Endothelial cell (in vitro differentiated cells): ENCODE results near the gene MGA. TPM values are rescaled to one million over a fixed set of nuclear protein-coding genes. Genes with fewer than 3 reads are reported as not detected.

Experiments
- DNase-seq: peaks from one replicate; pipeline ENCODE4 v3.0.0; 2021; ENCODE audit warnings: low spot score
- H3K27ac Mint-ChIP-seq: one replicate; pipeline ENCODE4 v1.8.0; 2021; ENCODE audit warnings: mixed read lengths, inconsistent platforms; ENCODE audit not compliant: unreplicated experiment
- H3K27me3 Mint-ChIP-seq: one replicate; pipeline ENCODE4 v1.8.0; 2021; ENCODE audit warnings: mild to moderate bottlenecking, moderate library complexity, mixed read lengths, inconsistent platforms; ENCODE audit not compliant: unreplicated experiment
- H3K36me3 Mint-ChIP-seq: one replicate; pipeline ENCODE4 v1.8.0; 2021; ENCODE audit warnings: mild to moderate bottlenecking, low read depth, mixed read lengths, inconsistent platforms; ENCODE audit not compliant: unreplicated experiment
- H3K4me1 Mint-ChIP-seq: one replicate; pipeline ENCODE4 v1.8.0; 2021; ENCODE audit warnings: mild to moderate bottlenecking, mixed read lengths, inconsistent platforms; ENCODE audit not compliant: unreplicated experiment
- H3K4me3 Mint-ChIP-seq: one replicate; pipeline ENCODE4 v1.8.0; 2021; ENCODE audit warnings: mild to moderate bottlenecking, mixed read lengths, inconsistent platforms; ENCODE audit not compliant: unreplicated experiment
- H3K9me3 Mint-ChIP-seq: one replicate; pipeline ENCODE4 v1.8.0; 2021; ENCODE audit warnings: mixed read lengths, inconsistent platforms; ENCODE audit not compliant: unreplicated experiment
- CTCF ChIP-seq: fragments of 200-600 bp; sonication (generic); IDR thresholded peaks from one replicate; pipeline ENCODE4 v1.5.0; 2021; ENCODE audit warnings: antibody characterized with exemption; ENCODE audit not compliant: unreplicated experiment
- microRNA-seq: library from miRNA; unstranded; fragments of <30 nt; microRNA quantifications from one replicate; pipeline ENCODE4, GENCODE V29; 2020; ENCODE audit not compliant: unreplicated experiment
- total RNA-seq: library from RNA; stranded (reverse); fragmentation: NEBNext Ultra II Directional; extraction: Animal tissue kit (Norgen Biotek cat#: 25700); gene quantifications from one replicate; pipeline ENCODE4 v1.2.1, GENCODE V29; 2021; ENCODE audit not compliant: unreplicated experiment

The MGA gene
- total RNA-seq, 1 donor from 2014 or later = 48.0 TPM

DNA sequence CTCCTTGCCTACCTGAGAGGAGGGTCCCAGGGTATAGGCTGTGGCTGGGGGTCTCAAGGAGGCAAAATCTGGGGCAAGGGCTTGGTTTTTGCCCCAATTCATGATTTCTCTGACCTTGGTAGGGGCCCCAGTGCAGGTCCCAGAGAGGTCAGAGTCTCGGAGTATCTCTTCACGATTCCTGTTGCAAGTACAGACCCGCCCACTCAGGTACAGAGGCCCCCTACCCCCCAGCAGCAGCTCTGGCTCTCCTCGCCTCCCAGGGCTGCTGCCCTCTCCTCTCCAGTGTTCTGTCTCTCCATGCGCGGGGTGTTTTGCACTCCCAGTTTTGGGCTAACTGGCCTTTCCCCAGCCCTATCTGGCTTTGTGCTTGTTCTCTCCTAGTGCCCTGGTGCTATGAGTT, 162.3 kb downstream of the MGA start:
- H3K27ac Mint-ChIP-seq = no peak overlapping the region
- no peak for TF ChIP-seq CTCF
- DNase-seq = no peak
- peaks cover 7% of the 10 kb centered on the region for H3K4me1 Mint-ChIP-seq
- H3K9me3 Mint-ChIP-seq = no peaks in the 10 kb centered on the region
- H3K36me3 Mint-ChIP-seq = peaks cover 54% of the 10 kb centered on the region
- H3K4me3 Mint-ChIP-seq = no peak overlapping the region
- peaks cover 9% of the 10 kb centered on the region for H3K27me3 Mint-ChIP-seq

Small RNAs within 50 kb of the gene (microRNA-seq; reads per million reads assigned to microRNA genes)
- gene MIR626 = not detected

Other genes with a start within 250 kb of the MGA start
- gene RTF1, start 243.3 kb upstream of the MGA start, total RNA-seq = 60.8 TPM
- gene ITPKA, start 166.5 kb upstream of the MGA start, total RNA-seq = 4.2 TPM
- gene LTK, start 146.6 kb upstream of the MGA start, total RNA-seq = 25.7 TPM
- 41.2 TPM for gene RPAP1, start 116.1 kb upstream of the MGA start, total RNA-seq
- 115 TPM for gene TYRO3, start 101.2 kb upstream of the MGA start, total RNA-seq
- gene MAPKBP1, start 114.1 kb downstream of the MGA start, total RNA-seq = 36.2 TPM
- 13.8 TPM for gene JMJD7, start 167.7 kb downstream of the MGA start, total RNA-seq
- gene PLA2G4B, start 178.4 kb downstream of the MGA start, total RNA-seq = 2.9 TPM
- gene SPTBN5, start 233.6 kb downstream of the MGA start, total RNA-seq = 9.4 TPM